GM19395 (cell line): Measurements from ENCODE around the gene NRXN3.
"Not testable (repeated sequence)": the region's sequence is repeated elsewhere in the genome, so short reads cannot be mapped to it uniquely, and the experiment has no call there.

ENCODE experiments used
- ATAC-seq: cut with Tn5 transposase; IDR thresholded peaks from one replicate; pipeline ENCODE4 v1.9.1; 2021; ENCODE audit warnings: mild to moderate bottlenecking, moderate library complexity; ENCODE audit not compliant: unreplicated experiment

Gene NRXN3

DNA sequence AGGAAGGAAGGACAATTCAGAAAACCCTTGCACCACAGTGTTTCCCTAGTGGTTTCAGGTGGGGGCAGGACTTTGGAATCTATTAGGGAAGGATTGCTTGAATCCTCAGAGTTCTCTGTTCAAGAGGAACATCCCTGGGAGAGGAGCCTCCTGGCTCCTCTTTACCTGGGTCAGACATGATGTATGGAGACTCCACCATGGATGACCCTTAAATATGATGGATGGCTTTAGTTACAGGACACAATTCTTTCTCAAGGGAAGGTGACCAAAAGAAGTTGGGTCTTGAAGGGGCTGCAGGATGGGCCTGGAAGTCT is 396.6 kb downstream of the NRXN3 start:
- ATAC-seq: peak; percentile 28

DNA sequence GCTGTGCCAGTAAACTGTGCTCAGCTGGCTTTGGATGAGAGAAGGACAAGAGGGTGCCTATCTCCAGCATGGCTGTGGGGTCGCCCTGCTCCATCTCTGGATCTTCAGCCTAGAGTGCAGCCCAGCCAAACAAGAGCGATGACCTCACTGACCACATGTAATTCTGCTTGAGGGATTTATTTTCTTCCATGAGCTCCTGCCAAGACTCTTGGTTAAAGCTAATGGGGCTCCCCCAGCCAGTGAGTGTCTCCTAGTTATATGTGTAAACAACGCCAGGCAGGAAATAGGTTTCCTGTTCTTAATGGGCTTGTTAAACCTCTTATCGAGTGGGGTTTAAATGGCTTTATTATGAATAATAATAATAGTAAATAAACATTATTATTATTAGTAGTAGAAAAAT is 397.2 kb downstream of the NRXN3 start:
- no peak for ATAC-seq

- not testable (repeated sequence) for ATAC-seq
These were observed 403.6 kb downstream of the NRXN3 start for GRCh38 chr14:78573736-78574135.

DNA sequence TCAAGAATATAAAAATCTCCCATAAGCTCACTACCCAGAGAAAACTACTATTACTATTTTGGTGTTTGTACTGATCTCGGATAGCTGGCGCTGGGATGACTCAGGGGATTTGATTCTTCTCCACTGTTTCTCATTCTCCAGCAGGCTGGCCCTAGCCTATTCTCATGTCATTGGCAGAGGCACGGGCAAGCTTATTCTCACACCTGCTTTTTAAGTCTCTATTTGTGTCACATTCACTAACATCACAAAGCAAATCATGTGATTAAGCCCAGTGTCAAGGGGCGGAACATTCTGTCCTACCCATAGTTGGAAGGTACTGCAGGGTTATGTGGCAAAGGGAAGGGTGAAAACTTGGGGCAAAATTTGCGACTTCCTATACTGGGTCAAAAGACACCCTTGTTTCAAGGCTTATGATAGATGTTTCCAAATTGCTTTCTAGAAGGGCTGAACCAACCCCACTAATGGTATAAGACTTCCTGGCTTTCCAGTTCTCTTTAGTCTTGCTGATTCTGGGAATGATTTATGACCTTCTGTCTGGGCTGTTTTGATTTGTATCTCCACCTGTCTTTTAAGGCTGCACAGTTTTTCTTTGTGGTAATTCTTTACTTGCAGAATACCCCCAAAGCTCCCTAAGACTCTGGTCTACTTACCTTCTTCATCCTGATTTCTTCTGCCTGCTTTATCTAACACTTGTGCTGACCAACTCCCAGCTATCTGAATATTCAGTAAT is 406.4 kb downstream of the NRXN3 start:
- ATAC-seq: no peak

GRCh38 chr14:78581229-78581628 is 411.1 kb downstream of the NRXN3 start:
- ATAC-seq: no peak

DNA sequence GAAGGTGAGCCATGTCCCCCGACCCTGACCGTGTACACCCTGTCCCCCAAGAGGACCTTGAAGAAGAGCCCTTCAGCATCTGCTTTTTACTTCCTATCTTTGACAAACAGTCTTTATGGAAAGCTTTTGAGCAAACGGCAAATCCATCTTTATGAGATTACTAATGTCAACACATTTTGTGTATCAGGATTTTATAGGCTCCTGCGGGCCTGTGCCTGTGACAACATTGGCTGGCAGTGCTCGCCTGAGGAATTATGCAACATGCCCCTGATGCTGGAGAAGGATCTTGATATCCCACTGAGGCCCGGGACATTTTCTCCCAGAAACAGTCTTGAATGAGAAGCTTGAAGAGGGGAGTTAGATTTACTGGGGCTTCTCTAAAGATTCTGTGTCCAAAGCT is 416.5 kb downstream of the NRXN3 start:
- ATAC-seq: no peak

- no peak for ATAC-seq
These were observed 418.7 kb downstream of the NRXN3 start for GRCh38 chr14:78588906-78589305.

- ATAC-seq: no peak
These were observed 422.5 kb downstream of the NRXN3 start for GRCh38 chr14:78592616-78593219.

DNA sequence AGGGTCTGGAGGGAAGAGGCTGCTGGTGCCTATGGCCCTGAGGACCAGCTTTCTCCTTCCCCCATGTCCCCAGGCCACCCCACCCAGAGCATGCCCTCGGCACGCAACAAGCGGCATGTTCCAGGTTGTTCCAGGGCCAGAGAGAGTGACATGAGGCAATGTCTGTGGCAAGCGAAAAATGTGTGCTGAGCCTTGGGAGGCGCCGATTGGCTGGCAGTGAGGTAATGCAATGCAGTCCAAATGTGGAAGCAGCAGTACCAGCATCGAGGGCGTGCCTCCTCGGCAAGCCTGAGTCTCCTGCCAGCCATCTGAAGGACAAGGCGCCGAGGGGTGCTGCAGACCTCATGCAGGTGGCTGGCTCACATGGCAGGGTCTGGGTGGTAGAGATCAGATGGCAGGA is 423.8 kb downstream of the NRXN3 start:
- no peak for ATAC-seq

GRCh38 chr14:78595797-78596196 is 425.6 kb downstream of the NRXN3 start:
- ATAC-seq: no peak

- ATAC-seq: peak; percentile 96
These were observed 428.1 kb downstream of the NRXN3 start for GRCh38 chr14:78598046-78598920.

- no peak for ATAC-seq
These were observed 435.0 kb downstream of the NRXN3 start for GRCh38 chr14:78605025-78605762.

DNA sequence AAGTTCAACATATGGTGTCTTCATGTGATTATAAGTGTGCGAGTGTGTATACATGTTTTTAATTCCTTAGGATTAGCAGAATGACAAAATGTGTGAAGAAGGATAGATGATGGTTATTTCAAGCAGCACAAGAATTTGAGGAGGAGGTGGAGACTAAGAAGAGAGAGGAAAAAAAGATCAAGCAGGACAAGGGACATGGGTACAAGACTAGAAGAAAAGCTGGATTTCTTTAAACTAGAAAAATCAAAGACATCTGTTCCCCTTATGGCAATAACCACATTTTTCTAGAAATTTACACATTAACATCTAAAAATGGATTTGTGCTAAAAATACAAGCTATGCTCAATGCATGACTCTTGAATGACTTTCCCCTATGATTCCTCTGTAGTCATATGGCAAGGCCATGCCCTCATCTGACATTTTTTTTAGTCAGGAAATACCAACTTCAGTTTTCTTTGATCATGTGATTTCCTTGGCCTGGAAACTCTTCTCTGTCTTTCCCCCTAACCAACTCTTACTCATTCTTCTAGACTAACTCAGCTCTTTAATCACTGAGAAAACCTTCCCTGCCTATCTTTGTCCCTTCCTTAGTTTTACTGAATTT is 435.8 kb downstream of the NRXN3 start:
- ATAC-seq: no peak

DNA sequence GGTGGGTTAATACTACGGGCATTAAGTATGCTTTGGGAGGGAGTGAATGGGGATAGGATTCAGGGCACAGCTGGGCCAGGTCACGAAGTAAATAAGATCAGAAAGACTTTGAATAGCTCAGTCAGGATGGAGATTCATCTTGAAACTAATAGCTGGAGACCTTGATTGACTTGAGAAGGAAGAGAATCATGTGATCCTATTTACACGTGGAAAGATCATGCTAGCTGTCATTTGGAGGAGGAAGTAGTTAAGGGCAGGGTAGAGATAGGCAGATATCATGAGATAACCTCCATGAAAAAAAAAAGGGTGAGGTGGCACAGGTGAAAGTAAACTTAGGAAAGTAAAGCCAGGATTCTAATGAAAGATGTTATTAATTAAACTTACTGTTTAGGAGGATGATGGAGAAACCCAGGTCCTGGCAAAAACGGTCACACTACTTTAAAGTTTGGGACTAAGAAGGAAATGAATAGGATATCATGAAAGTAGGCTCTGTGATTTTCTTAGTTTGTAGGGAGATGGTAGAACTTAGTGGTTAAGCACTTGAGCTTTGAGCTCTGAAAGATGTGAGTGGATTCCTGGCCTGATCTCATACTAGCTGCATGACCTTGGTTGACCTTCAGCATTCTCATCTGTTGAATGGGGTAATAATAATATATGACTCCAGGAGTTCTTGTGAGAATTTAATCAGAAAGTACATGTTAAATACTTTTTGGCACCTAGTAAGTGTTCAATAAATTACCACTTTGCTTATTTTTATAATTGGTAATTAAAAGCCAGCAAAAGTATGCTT is 439.0 kb downstream of the NRXN3 start:
- ATAC-seq: no peak

- no peak for ATAC-seq
These were observed 440.8 kb downstream of the NRXN3 start for GRCh38 chr14:78610994-78611393.

DNA sequence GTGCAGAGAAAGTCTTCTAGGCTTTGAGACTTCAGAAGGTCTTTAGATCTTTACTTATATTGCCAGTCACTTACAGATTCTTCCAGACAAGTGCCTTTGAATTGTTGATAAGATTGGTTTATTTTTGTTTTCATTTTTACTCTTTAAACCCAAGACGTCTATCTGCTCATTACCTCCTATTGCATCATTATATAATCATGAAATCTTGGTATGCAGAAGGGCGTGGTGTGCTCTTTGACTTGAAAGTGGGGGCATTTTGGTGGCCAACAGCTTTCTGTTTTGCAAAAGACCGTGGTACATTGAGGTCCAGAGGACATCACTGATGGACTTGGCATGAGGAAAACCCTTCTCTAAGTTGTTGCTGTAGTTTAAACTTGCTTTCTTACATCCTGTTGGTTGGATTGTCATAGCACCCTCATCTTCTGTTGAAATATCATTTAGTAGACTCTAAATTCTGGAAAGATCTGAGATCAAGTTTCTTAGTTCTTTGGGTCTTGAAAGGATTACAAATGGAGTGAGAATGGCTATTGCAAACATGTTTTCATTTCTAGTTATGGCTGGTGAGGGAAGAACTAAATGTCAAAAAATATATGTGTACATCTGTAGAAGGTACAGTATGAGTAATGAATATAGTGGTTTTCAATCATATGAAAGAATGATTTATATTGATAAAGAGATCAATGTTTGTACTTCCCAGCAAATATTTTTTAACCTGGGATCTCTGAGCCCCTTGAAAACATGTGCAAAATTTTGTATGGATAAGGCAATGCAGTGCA is 441.8 kb downstream of the NRXN3 start:
- ATAC-seq: no peak

- no peak for ATAC-seq
These were observed 442.5 kb downstream of the NRXN3 start for GRCh38 chr14:78612666-78613065.

DNA sequence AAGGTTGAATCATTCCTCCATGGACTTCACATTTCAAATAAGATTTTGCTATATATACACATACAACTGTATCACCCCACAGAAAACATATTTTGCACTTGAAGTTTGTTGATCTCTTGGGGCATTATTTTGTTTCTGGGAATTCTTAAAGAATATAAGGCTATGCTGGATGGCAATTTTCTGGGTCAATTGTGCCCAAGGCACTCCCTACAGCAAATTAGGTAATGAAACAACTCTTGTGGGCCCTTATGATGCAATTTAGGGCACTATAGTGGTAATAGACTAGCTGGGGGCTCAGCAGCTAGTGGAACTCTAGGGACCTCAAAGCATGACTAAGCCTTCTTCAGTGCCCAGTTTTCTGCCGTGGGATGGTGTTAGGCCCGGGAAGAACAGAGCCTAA is 444.4 kb downstream of the NRXN3 start:
- ATAC-seq: no peak

- ATAC-seq: no peak
These were observed 447.6 kb downstream of the NRXN3 start for GRCh38 chr14:78617735-78618134.
